GM12878 (cell line): ENCODE data around the gene GALNT6. TPM values are rescaled to one million over a fixed set of nuclear protein-coding genes. Genes with fewer than 3 reads are reported as not detected.

Experiments used
- ATAC-seq: fragments of 200-7000 bp; cut with Tn5 transposase; 3 replicates; pipeline ENCODE4 v1.9.1; 2020; ENCODE audit warnings: mild to moderate bottlenecking, moderate library complexity
- BruUV-seq: library from RNA; stranded (reverse); fragments of 400-500 nt; replicated peaks from 2 replicates; lab custom pipeline; 2021; lab: Mats Ljungman, UMichigan
- CTCF ChIA-PET: fragments of 300-600 bp; sonication (Branson Sonifier 250); formaldehyde crosslinking; extraction: SDS; loops from one replicate; lab custom pipeline; 2021; ENCODE audit warnings: inconsistent platforms; lab: Yijun Ruan, JAX
- POLR2A ChIA-PET: fragments of 350-600 bp; formaldehyde crosslinking; extraction: SDS; loops from one replicate; lab custom pipeline; 2021; ENCODE audit warnings: inconsistent platforms; lab: Charles Lee
- RAD21 ChIA-PET: fragments of 300-600 bp; sonication (Branson Sonifier 250); formaldehyde crosslinking; loops from one replicate; lab custom pipeline; 2023; ENCODE audit warnings: antibody characterized with exemption; ENCODE audit not compliant: unreplicated experiment; lab: Charles Lee
- SMC1A ChIA-PET: fragments of 300-600 bp; sonication (Branson Sonifier 250); formaldehyde crosslinking; loops from one replicate; lab custom pipeline; 2023; ENCODE audit not compliant: unreplicated experiment, uncharacterized antibody; lab: Charles Lee
- DNase-seq: peaks from one replicate; pipeline ENCODE4 v3.0.0-alpha.2; 2011; ENCODE audit warnings: low read depth, low spot score
- FAIRE-seq: peaks from 3 replicates; lab custom pipeline; 2011; peaks lifted over from hg19 to GRCh38; lab: Jason Lieb, UNC
- H2AFZ ChIP-seq: 2 replicates; pipeline ENCODE4 v1.6.0; 2011; ENCODE audit warnings: low read depth, low read length, control low read depth; ENCODE audit not compliant: control insufficient read depth
- H3K27ac ChIP-seq: 2 replicates; pipeline ENCODE4 v1.5.1; 2011; ENCODE audit warnings: control low read depth; ENCODE audit not compliant: control insufficient read depth, insufficient read depth
- H3K27me3 ChIP-seq, 2 experiments: replicated peaks in 1 of 2; 2 replicates each; pipeline versions ENCODE4 v1.6.0 to v1.6.1; 2011; ENCODE audit warnings: low read length in 1 of 2; ENCODE audit not compliant: control insufficient read depth in 2 of 2, insufficient read depth in 2 of 2
- H3K36me3 ChIP-seq, 2 experiments: 2 replicates each; pipeline ENCODE4 v1.5.1; 2011; ENCODE audit warnings: low read length in 1 of 2; ENCODE audit not compliant: control insufficient read depth in 2 of 2, insufficient read depth in 2 of 2
- H3K4me1 ChIP-seq: 2 replicates; pipeline ENCODE4 v1.6.1; 2011; ENCODE audit warnings: mild to moderate bottlenecking, low read length, moderate library complexity, mixed read lengths; ENCODE audit not compliant: control insufficient read depth, insufficient read depth
- H3K4me2 ChIP-seq: 2 replicates; pipeline ENCODE4 v1.6.0; 2011; ENCODE audit warnings: control low read depth; ENCODE audit not compliant: control insufficient read depth, insufficient read depth
- H3K4me3 ChIP-seq: fragments of 200-600 bp; sonication (generic); 2 replicates; pipeline ENCODE4 v1.5.1; 2016
- H3K79me2 ChIP-seq: 2 replicates; pipeline ENCODE4 v1.6.0; 2011; ENCODE audit warnings: low read length; ENCODE audit not compliant: control insufficient read depth, insufficient read depth
- H3K9ac ChIP-seq: 2 replicates; pipeline ENCODE4 v1.8.0; 2011; ENCODE audit warnings: low read length, control low read depth, mixed read lengths; ENCODE audit not compliant: control insufficient read depth, insufficient read depth
- H3K9me3 ChIP-seq: replicated peaks from 3 replicates; pipeline ENCODE4 v1.5.1; 2011; ENCODE audit warnings: mild to moderate bottlenecking, low read length; ENCODE audit not compliant: control insufficient read depth, insufficient read depth
- H4K20me1 ChIP-seq: 2 replicates; pipeline ENCODE4 v1.6.0; 2011; ENCODE audit not compliant: control insufficient read depth, insufficient read depth
- CEBPB ChIP-seq, 2 experiments: fragments of 150-350 bp in 1 of 2; IDR thresholded peaks; 2 replicates each; pipeline ENCODE4 v1.6.1; 2012 to 2014; ENCODE audit warnings: low read depth in 2 of 2, low read length in 2 of 2, borderline replicate concordance in 1 of 2, inconsistent platforms in 1 of 2
- GATAD2B ChIP-seq: fragments of 450-650 bp; conservative IDR thresholded peaks from 2 replicates; pipeline ENCODE4 v1.6.1; 2017; ENCODE audit warnings: low read depth, mild to moderate bottlenecking, moderate library complexity
- HDAC6 ChIP-seq: fragments of 200-600 bp; sonication (generic); IDR thresholded peaks from one replicate; pipeline ENCODE4 v1.8.0; 2017; ENCODE audit warnings: antibody characterized with exemption; ENCODE audit not compliant: unreplicated experiment
- JUND ChIP-seq: IDR thresholded peaks from 2 replicates; pipeline ENCODE4 v1.6.1; 2012; ENCODE audit warnings: low read depth, mild to moderate bottlenecking, low read length, improper control_type of control experiment, moderate library complexity
- NRF1 ChIP-seq: conservative IDR thresholded peaks from 2 replicates; pipeline ENCODE4 v1.6.1; 2011; ENCODE audit warnings: mild to moderate bottlenecking, low read depth, low read length, improper control_type of control experiment
- SPI1 ChIP-seq: IDR thresholded peaks from 2 replicates; pipeline ENCODE4 v1.6.1; 2011; ENCODE audit warnings: low read depth, mild to moderate bottlenecking, low read length, moderate library complexity, borderline replicate concordance; ENCODE audit not compliant: insufficient read depth
- ZNF384 ChIP-seq: IDR thresholded peaks from 2 replicates; pipeline ENCODE4 v1.6.1; 2012; ENCODE audit warnings: low read depth, mild to moderate bottlenecking, low read length, improper control_type of control experiment, borderline replicate concordance
- WGBS: methylation state at CpG from one replicate; pipeline ENCODE4 v1.1.6; 2016; ENCODE audit warnings: low lambda C conversion rate; ENCODE audit not compliant: insufficient replicate concordance, insufficient coverage; ENCODE audit errors: missing lambda C conversion rate; 5-methylcytosine and 5-hydroxymethylcytosine counted together
- in situ Hi-C: fragments of 300-500 bp; cut with MboI; formaldehyde crosslinking; loops from 9 replicates; pipeline ENCODE4 v1.14.3; 2018; ENCODE audit warnings: mixed read lengths
- intact Hi-C: fragments of 100-400 bp; cut with micrococcal nuclease; formaldehyde crosslinking; loops from one replicate; pipeline ENCODE4 v1.14.2; 2022; ENCODE audit not compliant: unreplicated experiment
- polyA plus RNA-seq, 11 experiments: library from polyadenylated mRNA; depleted of rRNA in 4 of 11; unstranded in 6 of 11; stranded (reverse) in 5 of 11; fragments of >200 nt; fragmentation: Nextera tagmentation in 4 of 11; fragmentation: Illumina TruSeq in 1 of 11; extraction: Ambion mirVana in 4 of 11; extraction: Trizol in 1 of 11; gene quantifications; 1 replicate in 1 of 11; 2 replicates in 10 of 11; pipeline versions ENCODE4 v1.2.1 to v1.2.3, GENCODE V29; 2011 to 2016; ENCODE audit warnings: inconsistent platforms in 2 of 11, missing spikeins in 2 of 11, low read depth in 1 of 11
- total RNA-seq, 4 experiments: library from RNA; depleted of rRNA in 3 of 4; stranded (reverse); fragments of >200 nt in 3 of 4; fragmentation: Illumina TruSeq in 1 of 4; extraction: Trizol in 1 of 4; gene quantifications; 2 replicates each; pipeline versions ENCODE4 v1.2.1 to v1.2.3, GENCODE V29; 2013 to 2021

The GALNT6 gene
- total and polyA plus RNA-seq, 10 of the 15 experiments (the other 5 are each of a cell fraction or from before 2014, with no cell fraction given) = 6.6 to 40.4 (median 23.7) TPM

DNA sequence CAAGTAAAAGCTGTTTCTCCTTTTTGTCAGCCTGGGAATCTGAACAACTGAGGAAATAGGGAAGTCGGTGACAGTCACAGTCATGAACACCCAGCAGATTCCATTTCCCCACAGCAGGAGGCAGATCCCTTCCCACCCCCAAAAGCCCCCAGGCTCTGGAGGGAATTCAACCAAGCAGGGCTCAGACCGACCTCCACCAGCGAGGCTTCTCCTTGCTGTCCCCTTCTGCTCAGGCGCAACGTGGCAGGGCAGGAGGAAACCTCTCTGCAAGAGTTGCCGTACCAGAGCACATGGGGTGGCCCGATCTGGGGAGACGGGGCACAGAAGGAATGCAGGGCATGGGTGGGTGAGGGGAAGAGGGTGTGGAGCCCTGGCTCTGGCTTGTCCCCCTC is 319 bp downstream of the GALNT6 start:
- Histone ChIP-seq H3K27ac (peak overlapping the region; percentile 74), H3K4me1 (peaks cover 50% of the 10 kb centered on the region), H3K9ac (peak overlapping the region; percentile 83), H3K27me3 (no peaks in the 10 kb centered on the region), H2AFZ (peak overlapping the region; percentile 79), H3K79me2 (peaks cover 31% of the 10 kb centered on the region), H3K4me2 (peak overlapping the region; percentile 91), H4K20me1 (no peaks in the 10 kb centered on the region), H3K9me3 (no peaks in the 10 kb centered on the region), H3K4me3 (peak overlapping the region; percentile 96), H3K36me3 (no peaks in the 10 kb centered on the region)
- SMC1A ChIA-PET = interaction anchor here (0.9 to 2.7 kb wide), 5 partner anchors 8 to 32 kb away, joined by 3 to 11 read pairs (median 3); no protein-coding TSS in a partner anchor
- RAD21 ChIA-PET = interaction anchor here (1.0 to 4.0 kb wide), 4 partner anchors 9 to 30 kb away, joined by 3 to 19 read pairs (median 4); no protein-coding TSS in a partner anchor
- ATAC-seq = peak; percentile 34
- TF ChIP-seq GATAD2B (0 out of 2 replicates have a peak, but pooled peaks have one; percentile 19), NRF1 (no peak), SPI1 (peak; percentile 49; the same call in 1 of the 2 replicates), HDAC6 (no peak)
- DNase-seq = no peak
- no TSS peak for BruUV-seq
- in situ Hi-C loops (no loop called here), intact Hi-C loops (loop anchor here (1.0 kb wide), 1 partner anchor 22 kb away; no protein-coding TSS in a partner anchor)
- POLR2A ChIA-PET = interaction anchor here (0.6 to 5.4 kb wide), 3 partner anchors 22 to 921 kb away, joined by 7 to 28 read pairs (median 8); no protein-coding TSS in a partner anchor
- CTCF ChIA-PET = interaction anchor here (1.1 to 2.7 kb wide), 3 partner anchors 17 to 50 kb away, joined by 5 to 8 read pairs (median 6); no protein-coding TSS in a partner anchor
- WGBS = 0% methylated on average over 8 of the region's 8 CpGs
- no peak for FAIRE-seq

DNA sequence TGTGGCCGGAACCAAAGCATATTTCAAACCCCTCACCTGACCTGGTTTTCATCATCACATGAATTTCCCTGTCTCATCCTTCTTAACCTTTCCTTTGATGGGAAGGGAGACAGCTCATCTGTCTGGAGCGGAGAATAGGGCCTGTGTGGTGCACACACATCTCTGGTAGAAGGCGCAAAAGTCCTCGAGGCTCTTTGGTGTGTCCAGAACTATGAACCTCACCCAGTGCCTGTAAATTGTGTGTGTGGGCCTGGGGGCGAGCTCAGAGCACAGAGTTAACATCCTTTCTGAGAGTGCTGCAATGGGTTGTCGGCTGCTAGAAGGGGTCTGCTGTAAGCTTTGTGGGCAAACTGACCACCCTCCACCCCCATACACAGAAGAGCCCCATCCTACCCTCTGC is 749 bp downstream of the GALNT6 start:
- H3K36me3 ChIP-seq = no peaks in the 10 kb centered on the region
- WGBS = 53% methylated on average over 6 of the region's 6 CpGs
- peaks cover 31% of the 10 kb centered on the region for H3K79me2 ChIP-seq
- ChIA-PET CTCF (interaction anchor here (1.1 to 2.7 kb wide), 3 partner anchors 16 to 50 kb away, joined by 5 to 8 read pairs (median 6); no protein-coding TSS in a partner anchor), RAD21 (interaction anchor here (1.0 to 4.0 kb wide), 4 partner anchors 9 to 49 kb away, joined by 3 to 19 read pairs (median 4); no protein-coding TSS in a partner anchor), POLR2A (interaction anchor here (0.5 to 5.4 kb wide), 5 partner anchors 22 to 921 kb away, joined by 3 to 28 read pairs (median 7); no protein-coding TSS in a partner anchor), SMC1A (interaction anchor here (0.7 to 2.8 kb wide), 6 partner anchors 12 to 31 kb away, joined by 3 to 11 read pairs (median 4); no protein-coding TSS in a partner anchor)
- TF ChIP-seq JUND (no peak), ZNF384 (no peak), CEBPB (IDR thresholded peaks at IDR 0.05; ENCODE audit: borderline replicate concordance in 1 of 2, low read depth in 2 of 2, low read length in 2 of 2) (no peak)
- peak overlapping the region; percentile 74; the same call in 1 of the 2 replicates for H3K27ac ChIP-seq
- H3K9ac ChIP-seq = peak overlapping the region; percentile 83
- no peaks in the 10 kb centered on the region for H3K9me3 ChIP-seq
- TSS peak; percentile 51 for BruUV-seq
- DNase-seq (no peak), FAIRE-seq (no peak), ATAC-seq (peak; percentile 1; the same call in 2 of the 3 replicates)
- H2AFZ ChIP-seq = peak overlapping the region; percentile 79
- intact Hi-C loops (no loop called here), in situ Hi-C loops (no loop called here)
- H3K4me3 ChIP-seq = peak overlapping the region; percentile 96
- H3K4me1 ChIP-seq = peaks cover 46% of the 10 kb centered on the region
- H3K27me3 ChIP-seq = no peaks in the 10 kb centered on the region
- no peaks in the 10 kb centered on the region for H4K20me1 ChIP-seq
- H3K4me2 ChIP-seq = peak overlapping the region; percentile 91
